NCI-H446 (cell line): Measurements from ENCODE around the gene EXOC3.

Experiments
- DNase-seq, 2 experiments: peaks; one replicate each; lab custom pipeline; 2025; lab: John Stamatoyannopoulos, UW

Gene EXOC3

GRCh38 chr5:439636-440035 is 3.3 kb upstream of the EXOC3 start:
- DNase-seq, result no peak

DNA sequence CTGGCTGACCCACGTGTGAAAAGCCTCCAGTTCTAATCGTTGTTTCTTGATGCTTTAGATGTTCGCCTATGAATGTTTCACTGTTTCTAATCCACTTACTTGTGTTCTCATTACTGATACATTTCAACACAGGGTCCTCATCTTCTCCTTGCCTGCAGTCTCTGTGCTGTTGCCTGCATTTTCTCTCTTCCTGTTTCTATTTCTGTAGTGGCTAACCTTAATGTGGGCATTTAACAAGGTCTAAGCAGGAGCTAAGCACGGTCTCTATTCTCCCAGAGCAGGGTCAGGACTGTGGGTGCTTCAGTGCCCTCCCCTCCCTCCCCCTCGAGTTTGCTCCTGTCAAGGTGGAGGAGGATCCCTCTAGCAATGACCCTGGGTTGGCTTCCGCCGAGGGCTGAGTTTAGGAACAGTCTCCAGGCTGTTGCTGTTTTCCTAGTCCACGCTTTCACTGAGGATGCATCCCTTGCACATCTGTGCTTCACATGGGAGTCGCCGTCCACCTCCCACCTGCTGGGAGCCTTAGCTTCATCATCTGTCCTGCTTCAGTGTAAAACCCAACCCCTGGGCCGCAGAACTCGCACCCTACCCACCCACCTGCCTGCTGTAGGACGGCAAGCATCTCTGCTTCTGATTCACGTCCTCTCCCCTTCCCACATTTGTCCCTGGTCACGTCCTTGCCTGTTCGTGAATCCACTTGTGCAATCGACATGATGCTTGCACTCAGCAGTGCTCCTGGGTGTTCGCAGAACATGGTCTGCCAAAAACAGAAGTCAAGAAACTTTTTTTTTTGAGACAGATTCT is 2.4 kb upstream of the EXOC3 start:
- DNase-seq, result no peak

GRCh38 chr5:441996-442334 is 1.0 kb upstream of the EXOC3 start:
- no peak for DNase-seq

DNA sequence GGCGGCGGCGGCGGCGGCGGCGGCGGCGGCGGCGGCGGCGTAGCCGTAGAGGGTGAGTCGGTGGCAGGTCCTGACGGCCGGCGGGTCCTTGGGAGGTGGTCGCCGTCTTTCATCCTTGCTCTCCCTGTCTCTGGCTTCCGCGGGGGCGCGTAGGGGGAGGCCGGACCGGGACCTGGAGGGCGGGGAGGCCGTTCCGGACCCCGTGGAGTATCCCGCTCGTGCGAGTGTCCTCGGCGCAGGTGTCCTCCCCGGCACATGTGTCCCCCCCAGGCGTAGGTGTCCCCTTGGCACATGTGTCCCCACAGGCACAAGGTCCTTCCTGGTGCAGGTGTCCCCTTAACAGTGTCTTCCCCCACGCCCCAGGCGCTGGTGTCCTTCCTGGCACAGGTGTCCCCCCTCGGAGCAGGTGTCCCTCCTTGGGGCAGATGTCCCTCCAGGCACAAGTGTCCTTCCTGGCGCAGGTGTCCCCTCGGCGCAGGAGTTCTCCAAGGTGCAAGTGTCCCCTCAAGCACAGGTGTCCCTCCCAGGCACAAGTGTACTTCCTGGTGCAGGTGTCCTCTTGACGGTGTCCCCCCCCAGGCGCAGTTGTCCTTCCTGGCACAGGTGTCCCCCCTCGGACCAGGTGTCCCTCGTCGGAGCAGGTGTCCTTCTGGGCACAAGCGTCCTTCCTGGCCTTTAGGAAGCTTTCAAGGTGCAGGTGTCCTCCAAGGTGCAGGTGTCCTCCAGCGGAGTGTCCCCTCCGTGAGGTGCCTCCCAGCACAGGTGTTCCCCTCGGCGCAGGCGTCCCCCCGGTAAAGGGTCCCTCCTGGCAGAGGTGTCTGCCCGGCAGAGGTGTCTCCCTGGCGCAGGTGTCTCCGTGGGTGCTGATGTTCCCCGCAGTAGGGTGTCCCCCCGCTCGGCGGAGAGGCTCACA is 519 bp downstream of the EXOC3 start:
- DNase-seq, result no peak

DNA sequence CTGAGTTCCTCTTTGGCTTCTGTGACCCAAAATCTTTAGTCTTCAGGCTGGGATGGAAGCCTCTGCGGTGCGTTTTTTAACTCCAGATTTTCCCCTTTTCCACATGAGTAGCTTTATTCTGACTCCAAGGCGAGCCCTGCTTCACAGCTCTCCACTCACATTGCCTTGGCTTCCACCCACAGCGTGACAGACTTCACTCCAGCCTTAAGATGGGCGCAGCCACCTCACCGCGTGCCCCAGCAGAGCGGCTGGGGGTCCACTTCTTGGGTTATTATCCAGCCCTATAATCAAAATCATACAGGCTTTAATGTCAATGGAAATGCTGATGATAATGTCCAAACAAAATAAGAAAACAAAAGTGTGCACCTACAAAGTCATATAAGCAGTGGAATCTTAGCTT is 1.2 kb downstream of the EXOC3 start:
- no peak for DNase-seq

- DNase-seq, result no peak
Measured at GRCh38 chr5:445591-445990, 2.6 kb downstream of the EXOC3 start.

DNA sequence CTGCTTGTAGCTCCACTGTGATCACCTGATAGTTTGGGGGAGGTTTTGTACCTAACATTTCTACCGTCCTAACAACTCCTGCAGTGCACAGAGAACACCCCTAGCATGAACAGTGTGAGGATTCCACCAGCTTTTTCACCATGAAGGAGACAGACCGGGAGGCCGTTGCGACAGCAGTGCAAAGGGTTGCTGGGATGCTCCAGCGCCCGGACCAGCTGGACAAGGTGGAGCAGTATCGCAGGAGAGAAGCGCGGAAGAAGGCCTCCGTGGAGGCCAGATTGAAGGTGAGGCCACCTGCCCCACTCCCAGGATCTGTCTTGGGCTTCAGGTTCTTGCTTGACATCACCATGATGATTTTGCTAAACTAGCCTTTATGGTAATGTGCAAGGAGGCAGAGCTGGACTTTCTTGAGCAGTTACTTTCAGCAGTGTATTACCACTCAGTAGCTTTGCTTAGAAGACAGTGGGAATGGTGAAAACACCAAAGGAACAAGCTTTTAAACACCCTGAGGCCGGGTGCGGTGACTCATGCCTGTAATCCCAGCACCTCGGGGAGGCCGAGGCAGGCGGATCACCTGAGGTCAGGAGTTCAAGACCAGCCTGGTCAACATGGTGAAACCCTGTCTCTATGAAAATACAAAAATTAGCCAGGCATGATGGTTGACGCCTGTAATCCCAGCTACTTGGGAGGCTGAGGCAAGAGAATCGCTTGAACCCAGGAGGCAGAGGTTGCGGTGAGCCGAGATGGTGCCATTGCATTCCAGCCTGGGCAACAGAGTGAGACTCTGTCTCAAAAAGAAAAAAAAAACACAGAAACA is 3.3 kb downstream of the EXOC3 start:
- DNase-seq, result no peak

GRCh38 chr5:446883-447263 is 3.9 kb downstream of the EXOC3 start:
- peak in 1 of 2 experiments; percentile 57 for DNase-seq

DNA sequence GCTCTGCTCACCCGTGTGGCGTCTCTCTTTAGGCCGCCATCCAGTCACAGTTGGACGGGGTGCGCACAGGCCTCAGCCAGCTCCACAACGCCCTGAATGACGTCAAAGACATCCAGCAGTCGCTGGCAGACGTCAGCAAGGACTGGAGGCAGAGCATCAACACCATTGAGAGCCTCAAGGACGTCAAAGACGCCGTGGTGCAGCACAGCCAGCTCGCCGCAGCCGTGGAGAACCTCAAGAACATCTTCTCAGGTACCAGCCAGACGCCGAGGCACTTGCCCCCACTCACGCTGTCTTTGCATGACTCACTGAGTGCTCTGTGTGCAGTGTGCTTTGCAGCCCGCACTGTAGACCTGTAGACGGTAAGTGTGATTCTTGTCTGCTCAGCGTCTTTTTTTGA is 4.5 kb downstream of the EXOC3 start:
- no peak for DNase-seq

DNA sequence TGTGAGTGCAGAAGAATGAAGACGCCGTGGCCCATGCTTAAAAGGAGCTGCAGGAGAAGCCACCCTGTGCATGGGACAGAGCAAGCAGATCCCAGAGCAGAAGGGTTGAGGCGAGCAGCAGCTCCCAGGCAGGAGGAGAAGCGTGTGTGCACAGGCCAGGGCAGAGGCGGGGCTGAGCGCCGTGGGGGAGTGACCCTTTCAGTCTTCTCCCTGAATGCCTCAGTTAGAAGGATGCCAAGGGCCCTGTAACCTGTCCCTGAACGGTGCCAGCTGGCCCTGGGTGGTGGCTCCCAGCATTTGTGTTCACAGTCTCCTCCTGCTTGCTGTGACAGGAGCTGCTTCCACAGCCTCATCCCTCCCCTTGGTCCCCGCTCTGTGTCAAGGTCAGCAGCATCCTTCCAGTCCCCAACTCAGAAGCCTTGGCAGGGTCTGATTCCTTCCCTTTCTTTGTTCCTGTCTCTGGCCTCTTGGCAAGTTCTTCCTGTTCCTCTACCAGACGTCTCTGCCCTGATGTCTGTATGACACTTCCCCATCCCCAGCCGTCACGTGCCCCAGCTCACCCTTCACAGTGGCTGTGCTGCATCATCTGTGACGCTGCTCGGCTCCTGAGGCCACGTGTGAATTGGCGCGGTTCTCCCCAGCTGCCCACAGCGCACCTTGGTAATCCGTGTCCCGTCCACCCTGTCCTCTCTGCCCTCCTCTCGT is 5.2 kb downstream of the EXOC3 start:
- no peak for DNase-seq

- no peak for DNase-seq
Measured at GRCh38 chr5:448766-449090, 5.8 kb downstream of the EXOC3 start.

GRCh38 chr5:449151-449550 is 6.2 kb downstream of the EXOC3 start:
- no peak for DNase-seq

DNA sequence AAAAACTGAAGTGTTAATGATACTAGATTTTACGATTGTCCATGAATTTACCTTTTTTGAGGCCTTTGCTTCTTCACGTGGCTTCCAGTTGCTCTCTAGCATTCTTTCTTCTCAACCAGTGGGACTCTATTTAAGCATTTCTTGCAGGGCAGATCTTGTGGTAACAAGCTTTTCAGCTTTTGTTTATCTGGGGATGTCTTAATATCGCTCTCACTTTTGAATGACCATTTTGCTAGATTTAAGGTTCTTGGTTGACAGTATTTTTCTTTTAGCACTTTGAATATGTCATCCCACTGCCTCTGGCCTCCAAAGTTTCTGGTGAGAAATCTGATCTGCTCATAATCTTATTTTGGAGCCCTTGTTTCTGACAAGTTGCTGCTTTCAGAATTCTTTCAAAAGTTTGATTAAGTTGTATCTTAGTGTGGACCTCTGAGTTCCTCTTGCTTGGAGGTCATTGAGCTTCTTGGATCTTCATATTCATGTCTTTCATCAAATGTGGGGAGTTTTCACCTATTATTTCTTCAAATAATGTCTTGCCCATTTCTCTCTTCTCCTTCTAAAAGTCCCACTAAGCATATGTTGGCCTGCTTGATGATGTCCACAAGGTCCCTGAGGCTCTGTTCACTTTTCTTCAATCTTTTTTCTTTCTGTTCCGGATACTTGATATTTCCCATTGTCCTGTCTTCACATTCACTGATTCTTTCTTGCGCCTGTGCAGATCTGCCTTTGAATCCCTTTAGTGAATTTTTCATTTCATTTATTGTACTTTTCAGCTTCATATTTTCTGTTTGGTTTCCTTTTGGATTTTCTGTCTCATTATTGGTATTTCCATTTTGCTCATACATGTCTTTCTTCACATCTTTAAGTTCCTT is 8.8 kb downstream of the EXOC3 start:
- DNase-seq, result no peak

- no peak for DNase-seq
Measured at GRCh38 chr5:452978-453710, 10.2 kb downstream of the EXOC3 start.

DNA sequence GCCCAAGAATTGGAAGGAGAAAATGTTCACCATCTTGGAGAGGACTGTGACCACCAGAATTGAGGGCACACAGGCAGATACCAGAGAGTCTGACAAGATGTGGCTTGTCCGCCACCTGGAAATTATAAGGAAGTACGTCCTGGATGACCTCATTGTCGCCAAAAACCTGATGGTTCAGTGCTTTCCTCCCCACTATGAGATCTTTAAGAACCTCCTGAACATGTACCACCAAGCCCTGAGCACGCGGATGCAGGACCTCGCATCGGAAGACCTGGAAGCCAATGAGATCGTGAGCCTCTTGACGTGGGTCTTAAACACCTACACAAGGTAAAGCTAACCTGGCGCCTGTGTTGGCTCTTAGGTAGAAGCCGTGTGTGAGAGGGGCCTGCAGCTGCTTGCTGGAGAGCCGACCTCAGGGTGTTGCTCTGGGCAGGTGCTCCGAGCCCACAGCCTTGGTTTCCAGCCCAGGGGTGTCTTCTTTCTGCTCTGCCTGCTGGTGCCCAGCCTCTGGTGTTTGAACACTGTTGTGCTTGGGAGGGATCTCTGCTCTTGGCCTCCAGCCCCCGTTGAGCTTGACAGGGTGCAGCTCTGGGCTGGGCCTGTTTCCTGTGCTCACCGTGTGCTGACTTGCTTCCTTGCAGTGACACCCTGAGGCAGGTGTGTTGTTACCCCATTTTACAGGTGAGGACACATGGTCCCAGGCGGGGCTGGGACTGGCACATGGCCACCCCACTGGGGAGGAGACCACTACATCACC is 10.9 kb downstream of the EXOC3 start:
- DNase-seq, result no peak

DNA sequence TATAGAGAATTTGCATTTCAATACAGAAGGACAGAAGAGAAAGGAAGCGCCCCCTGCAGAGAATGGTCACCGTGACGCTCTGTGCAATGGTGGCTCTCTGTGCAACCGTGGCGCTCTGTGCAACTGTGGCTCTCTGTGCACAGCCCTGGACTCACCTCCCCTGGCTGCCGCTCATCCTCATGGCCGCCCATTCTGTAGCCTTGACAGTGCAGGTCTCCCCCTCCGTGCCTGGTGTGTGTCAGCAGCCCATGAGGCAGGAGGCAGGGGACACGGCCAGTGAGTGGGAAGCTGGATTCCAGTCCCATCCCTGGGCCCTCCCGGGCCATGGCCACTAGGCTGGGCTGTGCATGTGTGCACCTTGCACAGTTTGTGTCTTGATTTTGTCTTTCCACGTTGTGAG is 12.0 kb downstream of the EXOC3 start:
- DNase-seq, result no peak

DNA sequence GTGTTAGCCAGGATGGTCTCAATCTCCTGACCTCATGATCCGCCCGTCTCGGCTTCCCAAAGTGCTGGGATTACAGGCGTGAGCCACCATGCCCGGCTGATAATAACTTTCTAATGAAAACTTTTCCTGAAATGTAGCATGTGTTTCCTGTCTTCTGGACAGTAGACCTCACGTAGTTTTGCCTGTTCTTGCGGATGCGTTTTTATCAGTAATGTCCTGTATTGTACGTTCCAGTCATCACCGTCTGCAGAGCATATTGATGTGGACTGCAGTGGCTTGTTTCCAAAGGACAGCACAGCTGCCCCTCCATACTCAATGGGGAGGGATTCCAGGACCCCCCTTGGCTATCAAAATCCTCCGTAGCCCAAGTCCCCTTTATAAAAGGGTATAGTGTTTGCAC is 12.8 kb downstream of the EXOC3 start:
- no peak for DNase-seq

- DNase-seq, result no peak
Measured at GRCh38 chr5:456351-457194, 13.6 kb downstream of the EXOC3 start.
